GM12878 (cell line): Measurements from ENCODE around the gene PCNP. TPM values are rescaled to one million over a fixed set of nuclear protein-coding genes. Genes with fewer than 3 reads are reported as not detected.

Source experiments
- BCL11A ChIP-seq: IDR thresholded peaks from 2 replicates; pipeline ENCODE4 v1.6.1; 2011; ENCODE audit warnings: low read depth, low read length
- EZH2 ChIP-seq: IDR thresholded peaks from 2 replicates; pipeline ENCODE4 v1.6.1; 2012; ENCODE audit warnings: low read depth, mild to moderate bottlenecking, control low read depth, inconsistent platforms, low read length, borderline replicate concordance; ENCODE audit not compliant: control insufficient read depth
- FOXK2 ChIP-seq: fragments of 450-650 bp; IDR thresholded peaks from 2 replicates; pipeline ENCODE4 v1.6.1; 2017; ENCODE audit warnings: mild to moderate bottlenecking, moderate library complexity
- IKZF1 ChIP-seq: fragments of 450-650 bp; conservative IDR thresholded peaks from 2 replicates; pipeline ENCODE4 v1.6.1; 2017; ENCODE audit warnings: antibody characterized with exemption, mild to moderate bottlenecking
- KDM1A ChIP-seq: fragments of 200-600 bp; sonication (generic); IDR thresholded peaks from 2 replicates; pipeline ENCODE4 v1.6.1; 2016; ENCODE audit warnings: borderline replicate concordance
- KLF5 ChIP-seq: fragments of 450-650 bp; IDR thresholded peaks from 2 replicates; pipeline ENCODE4 v1.6.1; 2014; ENCODE audit warnings: mild to moderate bottlenecking; ENCODE audit not compliant: partially characterized antibody
- POLR2A ChIP-seq: IDR thresholded peaks from 2 replicates; pipeline ENCODE4 v1.6.1; 2011; ENCODE audit warnings: low read depth, mild to moderate bottlenecking, low read length
- RAD51 ChIP-seq: fragments of 450-650 bp; IDR thresholded peaks from 2 replicates; pipeline ENCODE4 v1.6.1; 2016; ENCODE audit warnings: moderate library complexity, mild to moderate bottlenecking, inconsistent platforms
- SUZ12 ChIP-seq: fragments of 200-600 bp; sonication (generic); IDR thresholded peaks from one replicate; pipeline ENCODE4 v1.6.1; 2018; ENCODE audit warnings: antibody characterized with exemption, mild to moderate bottlenecking; ENCODE audit not compliant: unreplicated experiment
- ZNF217 ChIP-seq: fragments of 450-650 bp; IDR thresholded peaks from 2 replicates; pipeline ENCODE4 v1.6.1; 2017; ENCODE audit warnings: antibody characterized with exemption, mild to moderate bottlenecking
- ZNF274 ChIP-seq: IDR thresholded peaks from one replicate; pipeline ENCODE4 v1.8.0; 2011; ENCODE audit not compliant: insufficient read length, insufficient read depth
- polyA plus RNA-seq, 11 experiments: library from polyadenylated mRNA; depleted of rRNA in 4 of 11; unstranded in 6 of 11; stranded (reverse) in 5 of 11; fragments of >200 nt; fragmentation: Nextera tagmentation in 4 of 11; fragmentation: Illumina TruSeq in 1 of 11; extraction: Ambion mirVana in 4 of 11; extraction: Trizol in 1 of 11; gene quantifications; 1 replicate in 1 of 11; 2 replicates in 10 of 11; pipeline versions ENCODE4 v1.2.1 to v1.2.3, GENCODE V29; 2011 to 2016; ENCODE audit warnings: inconsistent platforms in 2 of 11, missing spikeins in 2 of 11, low read depth in 1 of 11
- total RNA-seq, 4 experiments: library from RNA; depleted of rRNA in 3 of 4; stranded (reverse); fragments of >200 nt in 3 of 4; fragmentation: Illumina TruSeq in 1 of 4; extraction: Trizol in 1 of 4; gene quantifications; 2 replicates each; pipeline versions ENCODE4 v1.2.1 to v1.2.3, GENCODE V29; 2013 to 2021
- TF ChIP-seq, protein P1 (sequence below): fragments of 450-650 bp; IDR thresholded peaks from 2 replicates; pipeline ENCODE4 v1.6.1; 2016; ENCODE audit warnings: mild to moderate bottlenecking, moderate library complexity, borderline replicate concordance
- TF ChIP-seq, protein P2 (sequence below): fragments of 450-650 bp; formaldehyde crosslinking; IDR thresholded peaks from 2 replicates; pipeline ENCODE4 v1.4.0; 2020; ENCODE audit warnings: mild to moderate bottlenecking, moderate library complexity
- TF ChIP-seq, protein P3 (sequence below): IDR thresholded peaks from 2 replicates; pipeline ENCODE4 v1.6.1; 2012; ENCODE audit warnings: mild to moderate bottlenecking, low read depth, low read length
- TF ChIP-seq, protein P4 (sequence below): fragments of 450-650 bp; IDR thresholded peaks from 2 replicates; pipeline ENCODE4 v1.6.1; 2017; ENCODE audit warnings: borderline replicate concordance

The PCNP gene
- total and polyA plus RNA-seq, 10 of the 15 experiments (the other 5 are each of a cell fraction or from before 2014, with no cell fraction given) = 49.8 to 179 (median 109) TPM

DNA sequence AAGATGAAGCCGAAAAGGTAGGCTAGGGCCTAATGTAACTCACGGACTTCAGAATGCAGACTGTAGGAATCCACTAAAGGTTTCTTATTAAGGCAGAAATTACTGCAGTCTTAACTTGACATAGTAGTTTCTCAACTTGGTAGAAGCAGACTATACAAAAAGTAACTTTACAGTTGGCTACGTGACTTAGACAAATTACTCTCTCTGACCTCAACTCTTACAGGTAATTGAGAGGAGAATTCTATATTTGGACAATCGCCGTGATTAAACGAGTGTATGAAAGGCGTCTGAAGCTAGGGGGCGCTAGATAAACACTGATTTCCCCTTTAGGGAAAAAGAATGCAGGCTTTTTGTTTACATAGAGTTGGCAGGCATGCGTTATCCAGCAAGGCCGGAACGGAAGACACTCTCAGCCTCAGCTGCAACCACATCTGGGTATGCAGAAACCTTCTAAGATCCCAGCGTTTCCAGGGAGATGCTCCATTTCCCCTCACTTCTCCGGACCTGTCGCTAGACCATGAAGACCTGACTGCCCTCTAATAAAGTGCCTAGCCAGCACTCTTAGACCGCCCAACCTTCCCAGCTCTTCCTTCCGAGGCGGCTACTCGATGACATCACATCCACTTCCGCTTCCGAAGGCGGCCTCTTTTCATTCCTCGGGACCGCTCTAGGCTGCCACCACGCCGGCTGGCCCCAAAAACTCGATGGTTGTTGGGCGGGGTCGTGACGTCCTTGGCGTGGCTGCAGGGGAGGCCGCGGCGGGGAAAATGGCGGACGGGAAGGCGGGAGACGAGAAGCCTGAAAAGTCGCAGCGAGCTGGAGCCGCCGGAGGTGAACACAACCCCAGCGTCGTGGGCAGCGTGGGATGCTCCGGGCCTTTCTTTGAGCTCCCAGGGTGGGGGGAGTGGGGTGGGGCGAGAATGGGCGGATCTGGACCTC, at the start of gene PCNP (continued):
- TF ChIP-seq, protein P1, sequence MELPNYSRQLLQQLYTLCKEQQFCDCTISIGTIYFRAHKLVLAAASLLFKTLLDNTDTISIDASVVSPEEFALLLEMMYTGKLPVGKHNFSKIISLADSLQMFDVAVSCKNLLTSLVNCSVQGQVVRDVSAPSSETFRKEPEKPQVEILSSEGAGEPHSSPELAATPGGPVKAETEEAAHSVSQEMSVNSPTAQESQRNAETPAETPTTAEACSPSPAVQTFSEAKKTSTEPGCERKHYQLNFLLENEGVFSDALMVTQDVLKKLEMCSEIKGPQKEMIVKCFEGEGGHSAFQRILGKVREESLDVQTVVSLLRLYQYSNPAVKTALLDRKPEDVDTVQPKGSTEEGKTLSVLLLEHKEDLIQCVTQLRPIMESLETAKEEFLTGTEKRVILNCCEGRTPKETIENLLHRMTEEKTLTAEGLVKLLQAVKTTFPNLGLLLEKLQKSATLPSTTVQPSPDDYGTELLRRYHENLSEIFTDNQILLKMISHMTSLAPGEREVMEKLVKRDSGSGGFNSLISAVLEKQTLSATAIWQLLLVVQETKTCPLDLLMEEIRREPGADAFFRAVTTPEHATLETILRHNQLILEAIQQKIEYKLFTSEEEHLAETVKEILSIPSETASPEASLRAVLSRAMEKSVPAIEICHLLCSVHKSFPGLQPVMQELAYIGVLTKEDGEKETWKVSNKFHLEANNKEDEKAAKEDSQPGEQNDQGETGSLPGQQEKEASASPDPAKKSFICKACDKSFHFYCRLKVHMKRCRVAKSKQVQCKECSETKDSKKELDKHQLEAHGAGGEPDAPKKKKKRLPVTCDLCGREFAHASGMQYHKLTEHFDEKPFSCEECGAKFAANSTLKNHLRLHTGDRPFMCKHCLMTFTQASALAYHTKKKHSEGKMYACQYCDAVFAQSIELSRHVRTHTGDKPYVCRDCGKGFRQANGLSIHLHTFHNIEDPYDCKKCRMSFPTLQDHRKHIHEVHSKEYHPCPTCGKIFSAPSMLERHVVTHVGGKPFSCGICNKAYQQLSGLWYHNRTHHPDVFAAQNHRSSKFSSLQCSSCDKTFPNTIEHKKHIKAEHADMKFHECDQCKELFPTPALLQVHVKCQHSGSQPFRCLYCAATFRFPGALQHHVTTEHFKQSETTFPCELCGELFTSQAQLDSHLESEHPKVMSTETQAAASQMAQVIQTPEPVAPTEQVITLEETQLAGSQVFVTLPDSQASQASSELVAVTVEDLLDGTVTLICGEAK = peak; percentile 96
- TF ChIP-seq, protein P2, sequence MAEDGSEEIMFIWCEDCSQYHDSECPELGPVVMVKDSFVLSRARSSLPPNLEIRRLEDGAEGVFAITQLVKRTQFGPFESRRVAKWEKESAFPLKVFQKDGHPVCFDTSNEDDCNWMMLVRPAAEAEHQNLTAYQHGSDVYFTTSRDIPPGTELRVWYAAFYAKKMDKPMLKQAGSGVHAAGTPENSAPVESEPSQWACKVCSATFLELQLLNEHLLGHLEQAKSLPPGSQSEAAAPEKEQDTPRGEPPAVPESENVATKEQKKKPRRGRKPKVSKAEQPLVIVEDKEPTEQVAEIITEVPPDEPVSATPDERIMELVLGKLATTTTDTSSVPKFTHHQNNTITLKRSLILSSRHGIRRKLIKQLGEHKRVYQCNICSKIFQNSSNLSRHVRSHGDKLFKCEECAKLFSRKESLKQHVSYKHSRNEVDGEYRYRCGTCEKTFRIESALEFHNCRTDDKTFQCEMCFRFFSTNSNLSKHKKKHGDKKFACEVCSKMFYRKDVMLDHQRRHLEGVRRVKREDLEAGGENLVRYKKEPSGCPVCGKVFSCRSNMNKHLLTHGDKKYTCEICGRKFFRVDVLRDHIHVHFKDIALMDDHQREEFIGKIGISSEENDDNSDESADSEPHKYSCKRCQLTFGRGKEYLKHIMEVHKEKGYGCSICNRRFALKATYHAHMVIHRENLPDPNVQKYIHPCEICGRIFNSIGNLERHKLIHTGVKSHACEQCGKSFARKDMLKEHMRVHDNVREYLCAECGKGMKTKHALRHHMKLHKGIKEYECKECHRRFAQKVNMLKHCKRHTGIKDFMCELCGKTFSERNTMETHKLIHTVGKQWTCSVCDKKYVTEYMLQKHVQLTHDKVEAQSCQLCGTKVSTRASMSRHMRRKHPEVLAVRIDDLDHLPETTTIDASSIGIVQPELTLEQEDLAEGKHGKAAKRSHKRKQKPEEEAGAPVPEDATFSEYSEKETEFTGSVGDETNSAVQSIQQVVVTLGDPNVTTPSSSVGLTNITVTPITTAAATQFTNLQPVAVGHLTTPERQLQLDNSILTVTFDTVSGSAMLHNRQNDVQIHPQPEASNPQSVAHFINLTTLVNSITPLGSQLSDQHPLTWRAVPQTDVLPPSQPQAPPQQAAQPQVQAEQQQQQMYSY (CRISPR knock-in tag) = no peak
- TF ChIP-seq EZH2 = no peak
- no peak for TF ChIP-seq SUZ12
- TF ChIP-seq, protein P3, sequence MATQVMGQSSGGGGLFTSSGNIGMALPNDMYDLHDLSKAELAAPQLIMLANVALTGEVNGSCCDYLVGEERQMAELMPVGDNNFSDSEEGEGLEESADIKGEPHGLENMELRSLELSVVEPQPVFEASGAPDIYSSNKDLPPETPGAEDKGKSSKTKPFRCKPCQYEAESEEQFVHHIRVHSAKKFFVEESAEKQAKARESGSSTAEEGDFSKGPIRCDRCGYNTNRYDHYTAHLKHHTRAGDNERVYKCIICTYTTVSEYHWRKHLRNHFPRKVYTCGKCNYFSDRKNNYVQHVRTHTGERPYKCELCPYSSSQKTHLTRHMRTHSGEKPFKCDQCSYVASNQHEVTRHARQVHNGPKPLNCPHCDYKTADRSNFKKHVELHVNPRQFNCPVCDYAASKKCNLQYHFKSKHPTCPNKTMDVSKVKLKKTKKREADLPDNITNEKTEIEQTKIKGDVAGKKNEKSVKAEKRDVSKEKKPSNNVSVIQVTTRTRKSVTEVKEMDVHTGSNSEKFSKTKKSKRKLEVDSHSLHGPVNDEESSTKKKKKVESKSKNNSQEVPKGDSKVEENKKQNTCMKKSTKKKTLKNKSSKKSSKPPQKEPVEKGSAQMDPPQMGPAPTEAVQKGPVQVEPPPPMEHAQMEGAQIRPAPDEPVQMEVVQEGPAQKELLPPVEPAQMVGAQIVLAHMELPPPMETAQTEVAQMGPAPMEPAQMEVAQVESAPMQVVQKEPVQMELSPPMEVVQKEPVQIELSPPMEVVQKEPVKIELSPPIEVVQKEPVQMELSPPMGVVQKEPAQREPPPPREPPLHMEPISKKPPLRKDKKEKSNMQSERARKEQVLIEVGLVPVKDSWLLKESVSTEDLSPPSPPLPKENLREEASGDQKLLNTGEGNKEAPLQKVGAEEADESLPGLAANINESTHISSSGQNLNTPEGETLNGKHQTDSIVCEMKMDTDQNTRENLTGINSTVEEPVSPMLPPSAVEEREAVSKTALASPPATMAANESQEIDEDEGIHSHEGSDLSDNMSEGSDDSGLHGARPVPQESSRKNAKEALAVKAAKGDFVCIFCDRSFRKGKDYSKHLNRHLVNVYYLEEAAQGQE = no peak
- TF ChIP-seq POLR2A = peak; percentile 96
- TF ChIP-seq, protein P4, sequence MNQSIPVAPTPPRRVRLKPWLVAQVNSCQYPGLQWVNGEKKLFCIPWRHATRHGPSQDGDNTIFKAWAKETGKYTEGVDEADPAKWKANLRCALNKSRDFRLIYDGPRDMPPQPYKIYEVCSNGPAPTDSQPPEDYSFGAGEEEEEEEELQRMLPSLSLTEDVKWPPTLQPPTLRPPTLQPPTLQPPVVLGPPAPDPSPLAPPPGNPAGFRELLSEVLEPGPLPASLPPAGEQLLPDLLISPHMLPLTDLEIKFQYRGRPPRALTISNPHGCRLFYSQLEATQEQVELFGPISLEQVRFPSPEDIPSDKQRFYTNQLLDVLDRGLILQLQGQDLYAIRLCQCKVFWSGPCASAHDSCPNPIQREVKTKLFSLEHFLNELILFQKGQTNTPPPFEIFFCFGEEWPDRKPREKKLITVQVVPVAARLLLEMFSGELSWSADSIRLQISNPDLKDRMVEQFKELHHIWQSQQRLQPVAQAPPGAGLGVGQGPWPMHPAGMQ = no peak
- TF ChIP-seq KLF5 = peak; percentile 53
- TF ChIP-seq ZNF217 = 0 out of 2 replicates have a peak, but pooled peaks have one; percentile 3
- peak; percentile 89 for TF ChIP-seq FOXK2
- TF ChIP-seq KDM1A = no peak
- peak; percentile 90 for TF ChIP-seq IKZF1
- no peak for TF ChIP-seq BCL11A
- TF ChIP-seq ZNF274 = no peak
- TF ChIP-seq RAD51 = no peak; the same call in 1 of the 2 replicates
